ENCODE data around the gene AGXT.
A peak's percentile ranks its signal among the peaks of the same experiment; 100 is the strongest.

Gene AGXT

GRCh38 chr2:240899468-240899865, 30.8 kb downstream of the AGXT start:
- no peak for DNase-seq

- no peak for DNase-seq
Observed at GRCh38 chr2:240900141-240900860, 31.7 kb downstream of the AGXT start.

DNA sequence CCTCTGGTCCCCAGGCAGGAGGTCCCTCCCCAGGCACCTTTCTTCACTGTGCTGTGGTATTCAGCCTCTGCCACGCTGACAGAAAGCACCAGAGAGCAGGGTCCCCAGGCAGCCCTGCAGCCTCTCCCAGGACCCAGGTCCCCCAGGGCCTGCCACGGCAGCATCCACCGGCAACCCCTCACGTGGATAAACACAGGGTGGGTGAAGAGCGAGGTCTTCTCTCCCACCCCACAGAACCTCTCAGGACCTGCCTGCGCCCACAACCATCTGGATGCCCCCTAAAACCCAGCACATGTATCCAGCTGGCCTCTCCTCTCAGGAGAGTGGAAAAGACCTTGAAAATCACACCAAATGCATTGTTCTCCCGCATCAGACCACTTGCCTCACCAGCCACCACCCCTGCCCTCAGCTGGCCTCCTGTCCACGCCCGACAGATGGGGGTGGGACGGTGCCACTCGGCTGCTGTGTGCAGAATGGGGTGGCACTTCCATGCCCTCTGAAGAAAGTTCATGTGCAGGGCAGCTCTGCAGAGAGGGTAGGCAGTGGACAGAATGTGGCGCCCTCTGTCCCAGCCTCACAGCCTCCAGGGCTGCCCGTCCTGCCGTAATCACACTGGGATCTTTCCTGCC, 33.5 kb downstream of the AGXT start:
- no peak for DNase-seq

DNA sequence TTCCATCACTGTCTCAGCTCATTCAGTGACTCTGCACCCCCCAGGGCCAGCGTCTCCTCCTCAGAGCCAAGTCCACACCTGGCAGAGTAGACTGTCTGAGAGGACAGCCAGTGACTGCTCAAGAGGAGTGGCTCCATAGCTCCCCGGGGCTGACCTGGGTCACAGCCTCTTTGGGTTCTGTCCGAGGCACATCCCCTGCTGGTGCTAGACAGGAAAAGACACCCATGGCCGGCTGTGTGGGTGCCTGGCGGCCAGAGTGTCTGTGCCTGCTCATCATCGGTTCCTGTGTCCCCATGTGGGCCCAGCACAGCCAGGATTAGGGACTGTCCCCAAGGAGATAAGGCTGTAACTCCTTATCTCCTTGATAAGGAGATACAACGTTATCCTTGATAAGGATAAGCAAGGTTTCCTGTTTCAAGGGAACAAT, 34.0 kb downstream of the AGXT start:
- no peak for DNase-seq

- DNase-seq = no peak
Observed at GRCh38 chr2:240903191-240904060, 34.8 kb downstream of the AGXT start.

GRCh38 chr2:240904216-240905175, 35.9 kb downstream of the AGXT start:
- no peak for DNase-seq

GRCh38 chr2:240905176-240905781, 36.7 kb downstream of the AGXT start:
- DNase-seq = no peak

DNA sequence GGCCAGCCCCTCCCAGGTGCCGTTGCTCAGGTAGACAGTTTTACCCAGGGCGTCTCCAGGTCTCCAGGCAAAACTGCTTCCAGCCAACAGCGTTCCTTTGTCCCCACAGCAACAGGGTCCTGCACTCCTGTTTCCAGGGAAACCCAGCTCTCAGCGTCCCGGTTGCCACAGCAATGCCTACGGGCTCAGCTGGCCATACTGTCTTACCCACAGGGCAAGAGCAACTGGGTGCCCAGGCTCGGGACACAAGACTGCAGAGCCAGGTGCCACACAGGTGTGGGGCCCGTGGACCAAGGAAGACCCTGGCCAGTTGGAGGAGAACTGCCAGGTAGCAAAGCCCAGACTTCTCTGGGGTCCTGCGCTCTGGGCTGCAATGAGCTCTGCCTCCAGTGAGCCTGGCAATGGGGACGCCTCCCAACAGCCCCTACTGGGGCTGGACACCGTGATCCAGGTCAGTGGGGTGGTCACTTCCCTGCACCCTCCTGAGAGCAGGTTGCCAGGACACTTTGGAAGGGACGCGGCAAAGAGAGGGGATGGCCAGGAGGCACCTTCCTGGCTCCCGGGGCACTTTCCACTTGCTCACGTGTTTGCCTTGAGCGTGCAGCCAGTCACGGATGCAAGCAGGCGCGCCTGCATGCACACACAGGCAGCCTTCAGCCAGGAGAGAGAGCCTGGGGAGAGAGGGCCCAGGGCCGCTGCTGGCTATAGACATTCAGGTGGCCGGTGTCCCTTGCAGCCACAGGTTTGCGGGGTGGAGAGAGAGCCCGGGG, 37.7 kb downstream of the AGXT start, which contains the start of gene CROCC2:
Gene CROCC2 (plus strand): TSS at position 196 of the 770 bp plus-strand sequence. CDS start 178 bp downstream, at position 374.
- no peak for DNase-seq

- DNase-seq = no peak
Observed at GRCh38 chr2:240906911-240907590, 38.4 kb downstream of the AGXT start.

DNA sequence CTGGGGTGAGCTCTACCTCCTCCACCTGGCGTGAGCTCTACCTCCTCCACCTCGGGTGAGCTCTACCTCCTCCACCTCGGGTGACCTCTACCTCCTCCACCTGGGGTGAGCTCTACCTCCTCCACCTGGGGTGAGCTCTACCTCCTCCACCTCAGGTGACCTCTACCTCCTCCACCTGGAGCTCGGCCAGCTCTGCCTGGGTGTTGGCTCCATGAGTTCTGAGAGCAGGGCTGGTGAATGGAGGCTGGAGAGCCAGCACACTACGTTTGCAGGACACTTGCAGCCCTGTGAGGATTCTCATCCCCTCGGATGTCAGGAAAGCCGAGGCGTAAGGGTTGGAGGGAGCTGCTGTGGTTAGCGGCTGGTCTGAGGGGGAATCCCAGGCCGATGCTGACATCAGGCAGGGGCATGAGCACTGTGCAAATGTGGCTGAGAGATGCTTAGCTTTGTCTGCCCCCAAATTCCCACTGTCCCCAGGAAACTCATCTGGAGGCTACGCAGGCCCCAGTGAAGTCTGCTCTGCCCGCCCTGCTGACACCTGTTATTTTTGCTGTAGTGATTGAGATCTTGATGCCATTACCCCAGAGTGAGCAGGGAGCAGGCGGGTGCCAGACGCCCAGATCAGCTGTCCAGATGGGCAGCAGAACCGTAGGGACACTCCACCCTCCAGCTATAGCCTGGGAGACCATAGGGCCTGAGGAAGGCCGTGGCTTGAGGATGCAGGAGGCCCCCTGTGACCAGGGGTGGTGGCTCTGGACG, 40.8 kb downstream of the AGXT start:
- DNase-seq = no peak

- no peak for DNase-seq
Observed at GRCh38 chr2:240911641-240912265, 43.1 kb downstream of the AGXT start.

- DNase-seq = no peak
Observed at GRCh38 chr2:240912878-240913809, 44.5 kb downstream of the AGXT start.

GRCh38 chr2:240913810-240914644, 45.4 kb downstream of the AGXT start:
- DNase-seq = peak; percentile 31 to 68

- DNase-seq = no peak
Observed at GRCh38 chr2:240914645-240915525, 46.3 kb downstream of the AGXT start.

DNA sequence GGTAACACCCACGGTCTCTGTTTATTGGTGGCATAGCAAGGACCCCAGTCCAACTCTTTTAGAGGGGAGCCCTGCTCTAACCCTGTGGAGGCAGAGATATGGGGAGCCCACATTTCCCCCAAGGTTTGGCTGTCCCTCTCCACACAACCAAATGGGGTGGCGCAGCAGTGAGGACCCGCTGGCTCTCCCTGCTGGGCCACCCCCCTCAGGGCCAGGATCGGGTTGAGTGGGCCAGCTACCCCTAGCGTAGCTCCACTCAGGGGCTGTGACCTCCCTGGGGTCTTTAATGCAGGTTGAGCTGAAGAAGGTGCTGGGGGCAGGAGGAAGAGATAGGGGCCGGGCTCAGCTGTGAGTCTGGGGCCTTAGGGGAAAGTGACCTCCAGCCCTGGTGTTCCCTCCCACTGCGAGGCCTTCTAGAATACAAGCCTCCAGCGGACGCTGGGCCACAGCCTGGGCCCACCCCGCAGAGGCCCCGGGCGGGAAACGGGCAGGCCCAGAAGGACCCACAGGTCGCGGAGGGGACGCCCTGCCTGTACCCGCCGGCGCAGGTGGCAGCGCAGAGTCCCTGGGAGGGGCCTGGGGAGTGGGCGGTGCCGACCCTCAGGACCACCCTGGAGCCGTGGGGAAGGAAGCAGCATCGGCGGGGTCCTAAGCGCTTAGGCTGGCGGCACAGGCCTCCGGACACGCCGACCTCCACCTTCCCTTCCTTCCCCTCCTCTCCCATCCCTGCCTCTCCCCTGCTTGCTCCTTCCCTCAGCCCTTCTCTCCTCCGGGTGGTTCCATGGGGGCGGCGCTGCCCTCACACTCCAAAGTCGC, 47.1 kb downstream of the AGXT start:
- no peak for DNase-seq

Data from activated CD4-positive, alpha-beta T cell treated with anti-CD3 and anti-CD28 coated beads for 4 hours (primary cell).